ENCODE measurements around the gene SMAD3.

Gene SMAD3

DNA sequence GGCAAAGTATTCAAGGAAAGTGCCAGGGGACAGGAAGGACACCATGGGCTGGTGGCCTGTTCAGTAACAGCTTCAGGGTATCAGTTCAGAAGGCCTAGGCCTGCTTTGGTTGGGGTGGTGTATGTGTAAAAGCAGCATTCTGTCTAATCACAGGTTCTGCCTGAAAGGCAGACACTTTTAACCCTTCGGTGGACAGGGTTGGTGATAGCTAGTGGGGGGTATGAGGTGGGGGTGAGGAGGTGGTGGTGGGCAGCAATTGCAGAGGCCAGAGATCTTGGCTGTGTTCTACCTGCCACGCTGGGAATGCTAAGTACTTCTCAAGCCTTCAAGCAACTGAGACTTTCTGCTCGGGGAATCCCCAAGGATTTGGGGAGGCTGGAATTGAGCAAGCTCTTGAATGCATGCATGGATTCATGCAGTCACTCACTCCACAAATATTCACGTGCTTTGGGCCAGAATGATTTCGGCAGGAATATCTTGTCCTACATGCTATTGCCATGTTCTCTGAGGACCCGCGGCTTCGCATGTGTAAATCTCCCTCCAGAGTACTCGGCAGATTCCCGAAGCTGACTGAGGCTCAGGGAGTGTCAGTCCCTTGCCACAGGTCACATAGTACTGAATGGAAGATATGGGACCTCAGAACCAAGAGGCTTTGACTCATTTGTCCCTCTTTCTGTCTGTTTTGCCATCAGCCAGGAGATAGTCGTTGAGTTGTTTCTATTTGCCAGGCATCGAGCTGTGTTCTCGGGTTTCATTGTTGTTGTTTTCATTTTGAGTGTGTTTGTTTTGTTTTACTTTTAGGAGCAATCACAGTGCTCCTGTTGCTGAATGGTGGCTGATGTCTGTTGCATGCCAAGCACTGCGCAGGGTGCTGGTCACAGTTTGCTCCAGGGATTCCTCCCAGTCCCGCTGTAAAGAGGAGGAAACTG lies 65.5 kb downstream of the SMAD3 start:
- no peak for DNase-seq

DNA sequence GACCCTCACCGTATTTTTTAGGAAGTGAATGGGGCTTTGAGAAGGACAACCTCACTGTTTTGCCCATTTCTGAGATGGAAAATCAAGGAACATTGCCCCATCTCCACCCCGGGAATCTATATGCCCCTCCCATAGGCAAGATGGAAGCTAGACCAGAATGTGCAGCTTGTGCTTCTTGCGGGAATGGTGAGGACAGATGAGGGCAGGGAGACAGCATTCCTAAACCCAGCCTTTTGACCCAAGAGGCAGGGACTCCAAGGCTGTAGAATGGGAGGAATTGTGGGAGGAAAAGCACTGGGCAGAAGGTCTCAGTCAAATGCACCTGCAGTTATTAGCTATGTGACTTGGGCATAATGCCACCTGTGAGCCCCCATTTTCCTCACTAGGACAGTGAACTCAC lies 66.9 kb downstream of the SMAD3 start:
- no peak for DNase-seq

DNA sequence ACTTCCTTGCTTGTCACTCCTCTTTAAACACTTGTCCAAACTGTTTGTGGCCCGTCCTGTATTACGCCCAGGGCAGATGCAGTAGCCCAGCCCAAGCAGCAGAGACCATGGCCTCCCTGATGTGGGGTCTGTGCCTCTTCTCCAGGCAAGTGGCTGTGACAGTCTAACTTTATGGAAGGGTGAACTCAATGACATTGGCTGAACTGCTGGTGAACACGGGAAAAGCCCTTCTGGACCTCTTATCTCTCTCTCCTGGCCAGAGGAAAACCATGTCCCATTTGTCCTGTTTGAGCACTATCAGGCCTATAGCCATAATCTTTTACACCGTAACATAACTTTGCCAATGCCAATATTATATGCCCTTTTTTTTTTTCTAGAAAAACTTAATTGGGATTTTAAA lies 67.6 kb downstream of the SMAD3 start:
- DNase-seq, result no peak

GRCh38 chr15:67133738-67134066 lies 68.3 kb downstream of the SMAD3 start:
- DNase-seq, result no peak

GRCh38 chr15:67134067-67134838 lies 68.9 kb downstream of the SMAD3 start:
- no peak for DNase-seq

- DNase-seq, result no peak
Measured at GRCh38 chr15:67134871-67135492, 69.6 kb downstream of the SMAD3 start.

DNA sequence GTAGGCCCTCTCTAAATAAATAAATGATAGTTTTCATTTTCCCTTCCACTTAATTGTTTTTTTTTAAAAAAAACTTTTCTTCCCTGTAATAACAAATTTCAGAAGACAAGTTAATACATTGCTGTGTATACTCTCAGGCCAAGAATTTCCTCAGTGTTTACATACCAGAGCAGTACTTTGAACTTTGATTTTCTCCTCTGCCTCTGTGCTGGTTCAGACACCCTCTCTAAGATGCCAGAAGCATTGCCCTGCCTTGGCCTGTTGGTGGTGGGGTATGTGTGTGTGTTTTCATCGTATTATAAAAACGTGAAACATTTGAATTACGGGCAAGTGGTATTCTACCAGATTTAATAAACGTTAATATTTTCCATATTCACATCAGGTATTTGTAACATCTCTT lies 70.1 kb downstream of the SMAD3 start:
- no peak for DNase-seq

DNA sequence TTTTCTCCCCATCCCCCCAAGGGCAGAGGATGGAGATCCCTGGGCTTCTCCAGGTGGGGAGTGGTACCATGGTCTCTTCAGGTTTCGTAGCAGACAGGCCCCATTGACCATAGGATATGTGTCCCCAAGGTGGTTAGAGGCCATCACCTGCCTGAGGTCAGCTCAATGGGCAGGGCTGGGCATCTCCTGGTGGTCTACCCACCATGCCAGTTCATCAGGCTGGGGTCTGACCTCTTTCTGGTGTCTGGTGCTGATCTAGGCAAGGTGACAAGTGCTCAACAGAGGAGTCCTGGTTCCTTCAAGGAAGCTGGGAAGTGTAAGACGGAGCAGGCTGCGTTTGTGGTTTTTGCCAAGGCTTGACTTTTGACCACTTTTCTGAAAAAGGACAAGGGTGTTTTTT lies 71.4 kb downstream of the SMAD3 start:
- DNase-seq, result no peak

DNA sequence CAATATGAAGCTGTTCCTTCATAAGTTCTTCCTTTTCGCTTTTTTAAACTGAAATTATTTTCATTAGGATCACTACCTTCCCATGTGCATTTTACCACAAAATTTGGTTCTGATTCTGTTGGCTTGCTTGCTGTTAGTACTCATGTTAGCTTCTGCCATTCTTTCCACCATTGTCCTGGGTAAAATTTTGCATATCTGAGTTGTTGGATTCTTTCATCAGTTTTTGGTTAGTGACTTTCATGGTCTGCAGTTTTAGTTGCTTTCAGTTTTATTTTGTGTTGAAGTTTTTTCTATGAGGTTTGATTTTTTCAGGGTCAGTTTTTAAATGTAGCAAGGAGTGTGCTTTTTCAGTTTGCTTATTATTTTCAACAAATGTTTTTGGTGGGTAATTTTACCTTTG lies 71.9 kb downstream of the SMAD3 start:
- DNase-seq, result no peak

- no peak for DNase-seq
Measured at GRCh38 chr15:67137951-67138848, 72.8 kb downstream of the SMAD3 start.

GRCh38 chr15:67138891-67139855 lies 73.8 kb downstream of the SMAD3 start:
- no peak for DNase-seq

GRCh38 chr15:67140078-67140833 lies 74.9 kb downstream of the SMAD3 start:
- no peak for DNase-seq

DNA sequence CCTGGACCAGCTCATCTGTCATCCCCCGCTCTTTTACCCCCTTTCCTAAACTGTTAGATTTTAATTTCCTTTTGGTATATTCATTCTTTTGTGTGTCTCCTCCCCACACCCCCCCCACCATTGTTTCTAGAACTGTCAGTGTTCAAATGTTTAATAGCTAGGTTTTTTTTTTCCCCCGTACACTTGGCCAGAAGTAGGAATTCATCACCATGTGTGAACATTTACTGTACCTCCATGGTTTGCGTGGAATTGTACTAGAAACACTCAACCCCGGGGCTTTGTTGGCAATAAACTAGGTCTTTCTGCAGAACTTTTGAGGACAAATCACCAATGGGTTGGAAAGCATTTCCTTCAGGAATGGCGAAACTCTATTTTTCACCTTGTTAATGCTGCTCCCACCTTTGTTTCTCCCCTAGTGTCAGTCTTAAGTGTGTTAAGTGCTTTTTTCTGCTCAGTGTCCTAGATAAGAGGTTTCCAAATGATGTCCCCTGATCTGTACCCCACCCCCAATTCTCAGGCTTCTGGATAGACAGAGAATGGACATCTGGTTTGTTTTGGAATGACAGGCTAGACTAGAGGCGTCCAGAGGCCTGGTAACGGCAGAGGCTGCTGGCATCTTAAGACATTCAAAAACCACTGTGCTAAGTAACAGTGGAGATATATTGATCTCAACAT lies 76.8 kb downstream of the SMAD3 start:
- DNase-seq, result no peak

GRCh38 chr15:67142767-67143100 lies 77.3 kb downstream of the SMAD3 start:
- DNase-seq, result no peak

GRCh38 chr15:67143646-67144045 lies 78.2 kb downstream of the SMAD3 start:
- no peak for DNase-seq

GRCh38 chr15:67144609-67145311 lies 79.4 kb downstream of the SMAD3 start:
- no peak for DNase-seq

GRCh38 chr15:67145312-67145610 lies 79.9 kb downstream of the SMAD3 start:
- DNase-seq, result no peak

DNA sequence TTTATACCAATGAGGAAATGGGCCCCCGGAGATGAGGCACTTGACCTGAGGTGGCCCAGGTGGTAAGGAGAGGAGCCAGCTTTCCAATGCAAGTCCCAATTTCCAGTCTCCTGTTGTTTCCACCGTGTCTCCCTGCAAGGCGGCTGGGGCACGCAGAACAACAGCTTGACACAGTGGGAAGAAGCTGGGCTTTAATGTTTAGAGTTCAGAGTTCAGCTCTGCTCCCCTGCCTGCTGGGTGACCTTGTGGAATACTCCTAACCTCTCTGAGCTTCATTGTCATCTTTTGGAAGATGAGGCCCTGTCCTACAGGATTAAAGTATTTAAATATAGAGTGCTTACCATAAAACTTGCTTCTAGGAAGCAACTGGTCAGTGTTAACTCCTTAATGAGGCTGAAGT lies 80.3 kb downstream of the SMAD3 start:
- no peak for DNase-seq

DNA sequence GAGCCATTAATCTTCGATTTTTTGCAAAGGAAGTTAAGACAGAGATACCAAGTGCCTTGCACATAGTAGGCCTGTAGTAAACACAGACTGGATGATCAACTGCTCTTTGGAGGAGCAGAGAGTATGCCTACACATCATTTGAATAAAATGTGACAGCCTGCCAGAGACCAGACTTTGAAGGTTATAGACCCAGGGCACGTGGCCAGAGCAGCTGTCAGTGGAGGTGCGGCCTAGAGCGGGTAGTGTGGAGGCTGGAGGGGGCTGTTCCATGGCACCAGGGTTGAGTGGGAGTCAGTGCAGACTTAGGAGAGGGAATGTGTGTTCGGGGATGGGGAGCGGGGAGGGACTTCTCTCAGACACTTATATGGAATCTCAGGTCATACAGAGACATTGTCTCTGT lies 80.8 kb downstream of the SMAD3 start:
- DNase-seq, result peak; percentile 19

GRCh38 chr15:67146875-67147381 lies 81.5 kb downstream of the SMAD3 start:
- no peak for DNase-seq
